Kidney (tissue), 14 donors: Measurements from ENCODE around the gene PSMD7. TPM values are rescaled to one million over a fixed set of nuclear protein-coding genes. Genes with fewer than 3 reads are reported as not detected.

ENCODE experiments used
- DNase-seq, 5 donors: peaks; one replicate each; pipeline ENCODE4 v3.0.0-alpha.2; 2013 to 2020
- FAIRE-seq: peaks from 2 replicates; lab custom pipeline; 2012; peaks lifted over from hg19 to GRCh38; lab: Jason Lieb, UNC
- H3K27ac ChIP-seq, 2 donors: one replicate each; pipeline ENCODE4 v1.7.0; 2013; ENCODE audit warnings: low read depth in 2 of 2, low read length in 2 of 2, inconsistent platforms in 1 of 2
- H3K27me3 ChIP-seq: one replicate; pipeline ENCODE4 v1.7.1; 2013; ENCODE audit warnings: low read length, inconsistent platforms; ENCODE audit not compliant: control insufficient read depth, insufficient read depth
- H3K36me3 ChIP-seq, 3 donors: one replicate each; pipeline versions ENCODE4 v1.7.0 to v1.7.1; 2013; ENCODE audit warnings: low read length in 3 of 3, control low read depth in 1 of 3, inconsistent platforms in 1 of 3; ENCODE audit not compliant: insufficient read depth in 3 of 3, control insufficient read depth in 2 of 3
- H3K4me1 ChIP-seq, 3 donors: one replicate each; pipeline versions ENCODE4 v1.7.0 to v1.7.1; 2013; ENCODE audit warnings: low read length in 3 of 3, inconsistent platforms in 1 of 3, low read depth in 1 of 3; ENCODE audit not compliant: control insufficient read depth in 2 of 3, insufficient read depth in 2 of 3
- H3K4me3 ChIP-seq, 3 donors: one replicate each; pipeline versions ENCODE4 v1.7.0 to v1.8.1; 2013; ENCODE audit warnings: low read length in 3 of 3, control low read depth in 1 of 3, inconsistent platforms in 1 of 3
- H3K9ac ChIP-seq, 3 donors: one replicate each; pipeline versions ENCODE4 v1.7.0 to v1.7.1; 2013; ENCODE audit warnings: low read length in 3 of 3, control low read depth in 1 of 3, inconsistent platforms in 1 of 3
- H3K9me3 ChIP-seq, 3 donors: one replicate each; pipeline versions ENCODE4 v1.7.0 to v1.7.1; 2013; ENCODE audit warnings: low read length in 3 of 3, control low read depth in 1 of 3, inconsistent platforms in 1 of 3; ENCODE audit not compliant: control insufficient read depth in 2 of 3, insufficient read depth in 1 of 3
- CTCF ChIP-seq: IDR thresholded peaks from 3 replicates; pipeline ENCODE4 v1.5.1; 2012; ENCODE audit warnings: mild to moderate bottlenecking, moderate library complexity, borderline replicate concordance; ENCODE audit not compliant: insufficient read depth; ENCODE audit errors: extremely low read depth
- intact Hi-C: fragments of 100-400 bp; cut with DNase I; formaldehyde crosslinking; loops from one replicate; pipeline ENCODE4 v1.11.1; 2022
- polyA plus RNA-seq: library from polyadenylated mRNA; stranded (reverse); fragments of 350-450 nt; fragmentation: Illumina TruSeq; extraction: RNeasy Lipid Tissue Mini Kit (QIAGEN cat#74804); gene quantifications from one replicate; pipeline ENCODE4 v1.2.3, GENCODE V29; 2014; ENCODE audit warnings: low read depth, low replicate concordance; ENCODE audit not compliant: insufficient read depth
- total RNA-seq: library from RNA; stranded (reverse); fragmentation: NEBNext Ultra II Directional; extraction: Animal tissue kit (Norgen Biotek cat#: 25700); gene quantifications from one replicate; pipeline ENCODE4 v1.2.1, GENCODE V29; 2021
- donor health status: control.
- donor health status: control.
- donor health status: control.
- donor health status: control.
- donor health status: control.
- donor health status: DM: yes; HTN: yes; CAD: no.
- donor health status: Normal renal cell carcinoma (clear cell type).

The PSMD7 gene
- total and polyA plus RNA-seq, 2 donors from 2014 or later, result 60.7 to 69.6 TPM

- no peak overlapping the region for H3K4me3 ChIP-seq
- intact Hi-C loops, result no loop called here
- DNase-seq, result no peak
- no peak overlapping the region for H3K27ac ChIP-seq
- no peaks in the 10 kb centered on the region for H3K27me3 ChIP-seq
- no peaks in the 10 kb centered on the region for H3K9me3 ChIP-seq
- no peak overlapping the region for H3K9ac ChIP-seq
- H3K4me1 ChIP-seq, result no peaks in the 10 kb centered on the region
- FAIRE-seq, result no peak
- no peaks in the 10 kb centered on the region for H3K36me3 ChIP-seq
- no peak for TF ChIP-seq CTCF
Observed at GRCh38 chr16:74261068-74261467, 35.5 kb upstream of the PSMD7 start.

- intact Hi-C loops, result no loop called here
- Histone ChIP-seq H3K27ac (no peak overlapping the region), H3K27me3 (no peaks in the 10 kb centered on the region), H3K9me3 (no peaks in the 10 kb centered on the region), H3K9ac (no peak overlapping the region), H3K4me3 (no peak overlapping the region), H3K36me3 (no peaks in the 10 kb centered on the region), H3K4me1 (no peaks in the 10 kb centered on the region)
- no peak for TF ChIP-seq CTCF
- peak in 1 of 5 donors; percentile 24 for DNase-seq
- no peak for FAIRE-seq
Observed at GRCh38 chr16:74264811-74265210, 31.8 kb upstream of the PSMD7 start.

GRCh38 chr16:74268372-74268782 is 28.2 kb upstream of the PSMD7 start:
- no peaks in the 10 kb centered on the region for H3K27me3 ChIP-seq
- no peak overlapping the region for H3K4me3 ChIP-seq
- FAIRE-seq (no peak), DNase-seq (peak in 3 of 5 donors; percentile 10 to 70 (median 60))
- intact Hi-C loops, result no loop called here
- no peaks in the 10 kb centered on the region for H3K9me3 ChIP-seq
- H3K36me3 ChIP-seq, result no peaks in the 10 kb centered on the region
- H3K4me1 ChIP-seq, result no peaks in the 10 kb centered on the region
- H3K9ac ChIP-seq, result no peak overlapping the region
- H3K27ac ChIP-seq, result no peak overlapping the region
- no peak for TF ChIP-seq CTCF

GRCh38 chr16:74271872-74272271 is 24.7 kb upstream of the PSMD7 start:
- no peak for FAIRE-seq

More at GRCh38 chr16:74271872-74272271, 24.7 kb upstream of the PSMD7 start:
- Histone ChIP-seq H3K9ac (no peak overlapping the region), H3K27ac (no peak overlapping the region), H3K27me3 (no peaks in the 10 kb centered on the region), H3K36me3 (no peaks in the 10 kb centered on the region), H3K9me3 (no peaks in the 10 kb centered on the region), H3K4me1 (no peaks in the 10 kb centered on the region), H3K4me3 (no peak overlapping the region)
- no peak for DNase-seq
- intact Hi-C loops, result no loop called here
- TF ChIP-seq CTCF, result no peak
